Thyroid gland (tissue), 4 donors: ENCODE results near the gene ZFYVE26.

Experiments used
- CTCF ChIP-seq, 6 experiments: fragments of 200-600 bp in 3 of 6; fragments of 450-650 bp in 3 of 6; sonication (generic) in 3 of 6; IDR thresholded peaks; one replicate each; pipeline ENCODE4 v1.5.1; 2016 to 2019; ENCODE audit warnings: antibody characterized with exemption in 6 of 6, mild to moderate bottlenecking in 2 of 6, inconsistent platforms in 1 of 6, moderate library complexity in 1 of 6
- POLR2A ChIP-seq, 2 donors: fragments of 450-650 bp; IDR thresholded peaks; one replicate each; pipeline ENCODE4 v1.6.1; 2017; ENCODE audit warnings: antibody characterized with exemption in 2 of 2, mild to moderate bottlenecking in 2 of 2, moderate library complexity in 1 of 2

GRCh38 chr14:67764496-67764895 is 51.9 kb downstream of the ZFYVE26 start:
- no peak for TF ChIP-seq CTCF (IDR thresholded peaks at IDR 0.05)
- TF ChIP-seq POLR2A (IDR thresholded peaks at IDR 0.05) = no peak
